ENCODE data around the gene HSPB9. TPM values are rescaled to one million over a fixed set of nuclear protein-coding genes. Genes with fewer than 3 reads are reported as not detected.

The HSPB9 gene
- total and polyA plus RNA-seq, 2 experiments from 2014 or later: 0.34 TPM; not detected in 1

GRCh38 chr17:42098730-42099399, 23.7 kb upstream of the HSPB9 start:
- no peaks in the 10 kb centered on the region for H3F3A ChIP-seq (ENCODE audit: insufficient read depth)
- WGBS, 2 experiments (ENCODE audit: low coverage in 1 of 2, low lambda C conversion rate in 2 of 2, missing lambda C conversion rate in 2 of 2): 67 to 76% methylated on average over 11 to 14 of the region's 14 CpGs
- H2AFZ ChIP-seq: no peak overlapping the region
- no peak overlapping the region for H3K27ac ChIP-seq
- no peak overlapping the region for H3K4me2 ChIP-seq (ENCODE audit: unreplicated experiment)
- H3K4me1 ChIP-seq (ENCODE audit: insufficient read depth): no peaks in the 10 kb centered on the region
- DNase-seq: no peak
- H3K9me3 ChIP-seq (ENCODE audit: low read depth): no peaks in the 10 kb centered on the region
- H3K4me3 ChIP-seq: no peak overlapping the region
- H3K79me2 ChIP-seq (ENCODE audit: insufficient read depth): no peaks in the 10 kb centered on the region
- TF ChIP-seq EZH2 (IDR thresholded peaks at IDR 0.05; ENCODE audit: insufficient read depth, poor library complexity, severe bottlenecking) (no peak), EZH2phosphoT487 (IDR thresholded peaks at IDR 0.05; ENCODE audit: insufficient read depth, low read depth) (no peak)
- H3K9me2 ChIP-seq (ENCODE audit: insufficient read depth): no peaks in the 10 kb centered on the region
- no peak overlapping the region for H3K9ac ChIP-seq
- H3K36me3 ChIP-seq (ENCODE audit: low read depth): no peaks in the 10 kb centered on the region
- in situ Hi-C loops (cut with MboI): no loop called here
- H4K20me1 ChIP-seq (ENCODE audit: insufficient read depth): no peaks in the 10 kb centered on the region
- peaks cover 13% of the 10 kb centered on the region for H3K27me3 ChIP-seq (replicated peaks; ENCODE audit: insufficient read depth)

- H3K9me3 ChIP-seq (ENCODE audit: low read depth): no peaks in the 10 kb centered on the region
- no peaks in the 10 kb centered on the region for H3K36me3 ChIP-seq (ENCODE audit: low read depth)
- TF ChIP-seq EZH2 (IDR thresholded peaks at IDR 0.05; ENCODE audit: insufficient read depth, poor library complexity, severe bottlenecking): no peak
- no peak for TF ChIP-seq EZH2phosphoT487 (IDR thresholded peaks at IDR 0.05; ENCODE audit: insufficient read depth, low read depth)
- DNase-seq: peak; percentile 81
- H3K4me2 ChIP-seq (ENCODE audit: unreplicated experiment): peak overlapping the region; percentile 32
- H4K20me1 ChIP-seq (ENCODE audit: insufficient read depth): no peaks in the 10 kb centered on the region
- no peaks in the 10 kb centered on the region for H3K4me1 ChIP-seq (ENCODE audit: insufficient read depth)
- H3K27ac ChIP-seq: no peak overlapping the region
- H3K27me3 ChIP-seq (replicated peaks; ENCODE audit: insufficient read depth): peaks cover 13% of the 10 kb centered on the region
- H3K4me3 ChIP-seq: no peak overlapping the region
- in situ Hi-C loops (cut with MboI): no loop called here
- 15 to 17% methylated on average over 14 of the region's 14 CpGs for WGBS, 2 experiments (ENCODE audit: low coverage in 1 of 2, low lambda C conversion rate in 2 of 2, missing lambda C conversion rate in 2 of 2)
- H3K79me2 ChIP-seq (ENCODE audit: insufficient read depth): no peaks in the 10 kb centered on the region
- H3K9me2 ChIP-seq (ENCODE audit: insufficient read depth): no peaks in the 10 kb centered on the region
- peak overlapping the region; percentile 5; the same call in 1 of the 2 replicates for H3K9ac ChIP-seq
- no peak overlapping the region for H2AFZ ChIP-seq
- H3F3A ChIP-seq (ENCODE audit: insufficient read depth): no peaks in the 10 kb centered on the region
These were observed 20.9 kb upstream of the HSPB9 start for GRCh38 chr17:42101513-42102292.

- Histone ChIP-seq H3K9me3 (ENCODE audit: low read depth) (no peaks in the 10 kb centered on the region), H3K79me2 (ENCODE audit: insufficient read depth) (no peaks in the 10 kb centered on the region), H3K27ac (no peak overlapping the region), H2AFZ (no peak overlapping the region), H3F3A (ENCODE audit: insufficient read depth) (no peaks in the 10 kb centered on the region), H3K9me2 (ENCODE audit: insufficient read depth) (no peaks in the 10 kb centered on the region), H3K4me2 (ENCODE audit: unreplicated experiment) (no peak overlapping the region), H4K20me1 (ENCODE audit: insufficient read depth) (no peaks in the 10 kb centered on the region), H3K9ac (no peak overlapping the region), H3K27me3 (replicated peaks; ENCODE audit: insufficient read depth) (no peaks in the 10 kb centered on the region), H3K36me3 (ENCODE audit: low read depth) (no peaks in the 10 kb centered on the region), H3K4me1 (ENCODE audit: insufficient read depth) (no peaks in the 10 kb centered on the region), H3K4me3 (no peak overlapping the region)
- no peak for DNase-seq
- TF ChIP-seq EZH2phosphoT487 (IDR thresholded peaks at IDR 0.05; ENCODE audit: insufficient read depth, low read depth) (no peak), EZH2 (IDR thresholded peaks at IDR 0.05; ENCODE audit: insufficient read depth, poor library complexity, severe bottlenecking) (no peak)
- 73 to 75% methylated on average over 11 of the region's 11 CpGs for WGBS, 2 experiments (ENCODE audit: low coverage in 1 of 2, low lambda C conversion rate in 2 of 2, missing lambda C conversion rate in 2 of 2)
- in situ Hi-C loops (cut with MboI): no loop called here
These were observed 19.2 kb upstream of the HSPB9 start for GRCh38 chr17:42103221-42103954.

GRCh38 chr17:42104264-42104663, 18.3 kb upstream of the HSPB9 start:
- Histone ChIP-seq H3K4me2 (ENCODE audit: unreplicated experiment) (no peak overlapping the region), H4K20me1 (ENCODE audit: insufficient read depth) (no peaks in the 10 kb centered on the region), H3K9me2 (ENCODE audit: insufficient read depth) (no peaks in the 10 kb centered on the region), H3K4me1 (ENCODE audit: insufficient read depth) (no peaks in the 10 kb centered on the region), H3K9ac (no peak overlapping the region), H3K27ac (no peak overlapping the region), H3F3A (ENCODE audit: insufficient read depth) (no peaks in the 10 kb centered on the region), H3K36me3 (ENCODE audit: low read depth) (no peaks in the 10 kb centered on the region), H3K27me3 (replicated peaks; ENCODE audit: insufficient read depth) (no peaks in the 10 kb centered on the region), H3K9me3 (ENCODE audit: low read depth) (no peaks in the 10 kb centered on the region), H3K79me2 (ENCODE audit: insufficient read depth) (no peaks in the 10 kb centered on the region), H3K4me3 (no peak overlapping the region), H2AFZ (no peak overlapping the region)
- TF ChIP-seq EZH2 (IDR thresholded peaks at IDR 0.05; ENCODE audit: insufficient read depth, poor library complexity, severe bottlenecking): no peak
- TF ChIP-seq EZH2phosphoT487 (IDR thresholded peaks at IDR 0.05; ENCODE audit: insufficient read depth, low read depth): no peak
- no peak for DNase-seq
- in situ Hi-C loops (cut with MboI): no loop called here
- 73 to 74% methylated on average over 3 of the region's 3 CpGs for WGBS, 2 experiments (ENCODE audit: low coverage in 1 of 2, low lambda C conversion rate in 2 of 2, missing lambda C conversion rate in 2 of 2)
